ENCODE data around the gene ANAPC10.
"Not testable (repeated sequence)": the region's sequence is repeated elsewhere in the genome, so short reads cannot be mapped to it uniquely, and the experiment has no call there.

Gene ANAPC10

DNA sequence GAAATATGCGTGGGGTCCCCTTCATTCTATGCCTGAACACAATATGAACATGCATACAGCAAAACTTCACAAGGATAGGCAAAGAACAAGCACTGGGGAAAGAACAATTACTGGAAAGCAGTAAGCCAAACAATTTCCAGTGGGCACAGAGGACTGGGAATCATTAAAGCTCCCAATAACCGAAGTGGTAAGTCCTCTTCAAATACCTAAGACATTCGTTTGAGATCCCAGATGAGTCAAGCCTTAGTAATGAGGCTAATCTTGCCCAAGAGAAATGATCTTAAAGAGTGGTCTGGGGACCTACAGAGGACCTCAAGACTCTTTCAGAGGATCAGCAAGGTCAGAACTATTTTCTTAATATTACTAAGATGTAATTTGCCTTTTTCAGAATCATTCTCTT lies 28.6 kb downstream of the ANAPC10 start:
- no peak for DNase-seq

DNA sequence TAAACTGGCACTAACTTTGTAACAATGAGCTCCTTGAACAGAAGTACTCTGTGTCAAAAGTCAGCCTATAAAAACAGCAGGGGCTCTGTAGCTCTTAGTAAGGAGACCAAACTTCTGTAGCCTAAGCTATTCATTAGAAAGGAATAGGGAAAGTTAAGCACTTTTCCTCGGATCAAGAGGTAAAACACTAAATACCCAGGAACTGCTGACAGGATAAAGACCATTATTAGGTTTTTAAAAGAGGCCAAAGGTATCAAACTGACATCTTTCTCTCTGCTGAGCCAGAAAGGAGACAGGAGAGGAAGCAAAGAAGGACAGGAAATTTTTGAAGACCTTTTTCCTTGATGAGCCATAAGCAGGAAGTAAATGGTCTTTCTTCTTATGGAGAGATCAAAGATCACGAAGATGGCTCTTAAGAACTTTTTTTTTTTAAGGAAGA lies 31.9 kb downstream of the ANAPC10 start:
- DNase-seq = no peak

DNA sequence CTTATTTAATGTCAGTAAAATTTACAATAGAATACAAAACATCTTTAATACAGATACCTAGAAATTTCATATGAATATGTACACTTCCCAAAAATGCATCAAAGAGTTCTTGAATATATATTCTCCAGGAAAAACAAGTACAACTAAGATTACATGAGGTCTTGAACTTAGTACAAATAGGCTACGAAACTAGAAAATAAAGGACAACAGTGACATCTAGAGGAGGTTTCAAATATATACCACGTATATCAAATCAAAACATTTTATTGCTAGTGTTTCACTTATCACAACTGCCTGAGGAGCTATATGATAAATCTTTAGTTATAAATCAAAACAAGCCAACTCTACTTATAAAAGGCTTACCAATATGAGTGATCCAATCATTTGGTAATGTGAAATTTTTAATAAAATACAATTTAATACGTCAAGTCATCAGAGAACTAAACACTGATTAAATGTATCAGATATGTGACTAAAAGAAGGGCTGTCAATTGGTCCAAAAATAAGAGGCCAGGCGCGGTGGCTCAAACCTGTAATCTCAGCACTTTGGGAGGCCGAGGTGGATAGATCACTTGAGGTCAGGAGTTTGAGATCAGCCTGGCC lies 36.6 kb downstream of the ANAPC10 start:
- DNase-seq = no peak

DNA sequence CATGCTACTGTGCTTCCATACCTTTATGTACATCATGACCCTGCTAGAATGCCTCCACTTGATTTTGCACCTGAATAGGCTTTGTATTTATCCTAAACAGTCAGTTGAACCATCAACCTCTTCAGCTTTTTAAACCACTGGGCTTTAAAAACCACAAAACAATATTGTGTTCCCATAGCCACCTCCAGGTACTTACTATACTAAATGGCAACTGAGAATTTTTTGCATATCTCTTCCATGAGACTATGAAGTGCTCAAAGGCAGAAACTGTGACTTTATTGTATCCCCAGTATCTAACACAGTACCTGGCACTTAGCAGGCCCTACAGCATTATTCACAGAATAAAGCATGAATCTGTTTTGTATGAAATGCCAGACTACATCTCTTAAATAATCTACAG lies 39.7 kb downstream of the ANAPC10 start:
- no peak for DNase-seq

DNA sequence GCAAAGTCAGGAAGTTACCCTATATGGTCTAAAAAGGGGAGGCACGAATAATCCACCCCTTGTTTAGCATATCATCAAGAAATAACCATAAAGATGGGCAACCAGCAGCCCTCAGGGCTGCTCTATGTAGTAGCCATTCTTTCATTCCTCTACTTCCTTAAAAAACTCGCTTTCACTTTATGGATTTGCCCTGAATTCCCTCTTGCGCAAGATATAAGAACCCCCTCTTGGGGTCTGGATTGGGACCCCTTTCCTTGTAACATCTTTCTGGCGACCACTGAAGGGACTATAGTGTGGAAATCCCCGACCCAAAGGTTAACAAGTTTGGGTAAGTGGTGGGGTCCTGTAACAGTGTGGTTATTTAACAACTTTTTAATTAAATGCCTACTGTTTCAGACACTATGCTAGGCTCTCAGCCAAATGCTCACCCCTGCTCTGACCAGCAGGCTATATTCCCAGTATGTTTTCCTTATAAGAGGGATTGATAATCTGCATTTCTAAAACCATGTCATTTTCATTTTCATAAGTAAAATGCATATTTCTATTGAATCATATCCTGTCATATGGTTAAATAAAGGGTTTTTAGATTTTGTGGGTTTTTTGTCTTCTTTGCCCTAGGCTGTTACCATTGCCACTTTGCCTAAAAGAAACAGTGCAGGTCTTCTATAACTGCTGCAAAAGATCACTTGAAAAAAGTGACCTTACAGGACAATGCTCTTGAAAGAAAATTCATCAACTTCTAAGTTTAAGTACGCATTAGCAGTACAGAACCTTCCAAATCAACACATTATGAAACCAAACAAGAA lies 41.5 kb downstream of the ANAPC10 start:
- no peak for DNase-seq

DNA sequence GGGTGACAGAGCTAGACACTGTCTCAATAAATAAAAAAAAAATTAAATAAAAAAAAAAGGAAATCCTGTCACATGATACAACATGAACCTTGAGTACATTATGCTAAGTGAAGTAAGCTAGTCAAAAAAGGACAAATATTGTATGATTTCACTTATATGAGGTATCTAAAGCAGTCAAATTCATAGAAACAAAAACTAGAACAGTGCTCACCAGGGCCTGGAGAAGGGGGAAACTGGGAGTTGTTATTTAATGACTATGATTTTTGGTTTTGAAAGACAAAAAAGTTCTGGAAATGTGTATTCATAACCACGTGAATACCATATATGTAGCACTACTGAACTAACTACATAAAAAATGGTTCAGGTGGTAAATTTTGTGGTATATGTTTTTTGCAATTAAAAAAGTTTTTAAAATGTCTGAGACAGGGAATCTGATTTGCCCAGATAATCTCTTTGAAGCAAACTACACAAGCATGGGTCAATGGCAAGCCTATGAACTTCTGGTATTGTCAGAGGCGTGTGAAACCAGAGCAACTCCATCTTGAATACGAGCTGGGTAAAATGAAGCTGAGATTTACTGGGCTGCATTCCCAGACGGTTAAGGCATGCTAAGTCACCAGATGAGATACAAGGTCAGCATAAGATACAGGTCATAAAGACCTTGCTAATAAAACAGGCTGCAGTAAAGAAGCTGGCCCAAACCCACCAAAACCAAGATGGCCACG lies 42.3 kb downstream of the ANAPC10 start:
- DNase-seq = no peak

DNA sequence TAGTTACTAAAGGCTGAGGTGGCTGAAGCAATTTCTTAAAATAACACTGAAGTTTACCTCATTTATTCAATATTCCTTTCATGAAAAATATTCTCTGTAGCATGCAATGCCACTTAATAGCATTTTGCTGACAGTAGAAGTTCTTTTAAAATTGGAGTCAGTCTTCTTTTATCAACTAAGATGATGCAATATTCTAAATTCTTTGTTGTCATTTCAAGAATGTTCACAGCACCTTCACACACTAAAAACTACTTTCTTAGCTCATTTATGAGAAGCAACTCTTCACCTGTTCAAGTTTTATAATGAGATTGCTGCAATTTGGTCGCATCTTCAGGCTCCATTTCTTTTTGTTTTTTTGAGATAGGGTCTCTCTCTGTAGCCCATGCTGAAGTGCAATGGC lies 48.8 kb downstream of the ANAPC10 start:
- no peak for DNase-seq

DNA sequence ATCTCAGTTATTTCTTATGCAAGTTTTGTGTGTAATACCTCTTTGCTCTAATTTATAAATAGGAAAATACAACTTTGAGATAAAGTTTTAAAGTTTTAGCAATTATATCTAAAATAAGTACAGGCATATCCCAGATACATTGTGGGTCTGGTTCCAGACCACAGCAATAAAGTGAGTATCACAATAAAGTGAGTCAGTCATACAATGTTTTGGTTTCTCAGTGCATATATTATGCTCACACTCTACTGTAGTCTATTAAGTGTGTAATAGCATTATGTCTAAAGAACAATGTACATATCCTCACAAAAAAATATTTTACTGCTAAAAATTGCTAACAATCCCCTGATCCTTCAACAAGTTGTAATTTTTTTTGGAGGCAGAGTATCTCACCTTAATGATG lies 49.2 kb downstream of the ANAPC10 start:
- no peak for DNase-seq

DNA sequence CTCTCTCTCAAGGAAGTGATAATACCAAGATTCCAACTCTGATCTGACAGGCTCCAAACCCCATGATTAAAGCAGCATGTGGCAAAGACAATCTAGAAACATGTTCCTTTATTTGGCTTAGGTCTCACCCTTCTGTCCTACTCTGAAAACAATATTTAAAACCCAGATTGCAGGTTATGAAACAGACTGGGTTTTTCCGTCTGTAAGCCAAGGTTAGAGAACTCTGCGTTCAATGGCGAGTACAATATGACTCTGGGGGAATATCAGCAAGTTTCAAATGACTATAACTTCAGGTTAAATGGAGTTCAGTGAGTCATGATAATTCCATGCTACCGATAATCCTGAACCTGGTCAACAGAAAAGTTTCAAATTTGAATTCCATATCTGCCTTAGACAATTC lies 50.8 kb downstream of the ANAPC10 start:
- DNase-seq = no peak

DNA sequence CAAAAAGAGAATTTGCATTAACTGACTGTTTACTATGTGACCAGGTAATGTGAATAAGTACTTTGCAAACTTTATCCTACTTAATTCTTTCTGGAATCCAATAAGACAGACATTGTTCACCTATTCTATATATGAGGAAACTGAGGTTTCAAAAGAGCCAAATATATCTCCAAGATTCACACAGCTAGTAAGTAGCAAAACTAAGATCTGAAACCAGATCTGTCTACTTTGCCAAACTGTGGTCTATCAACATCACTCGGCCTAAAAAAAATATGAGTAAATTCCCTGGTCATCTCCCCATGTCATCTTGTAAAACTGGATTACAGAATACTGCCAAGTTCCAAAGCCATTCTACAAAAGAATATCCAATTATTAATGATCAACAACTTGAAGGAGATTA lies 52.8 kb downstream of the ANAPC10 start:
- DNase-seq = no peak

DNA sequence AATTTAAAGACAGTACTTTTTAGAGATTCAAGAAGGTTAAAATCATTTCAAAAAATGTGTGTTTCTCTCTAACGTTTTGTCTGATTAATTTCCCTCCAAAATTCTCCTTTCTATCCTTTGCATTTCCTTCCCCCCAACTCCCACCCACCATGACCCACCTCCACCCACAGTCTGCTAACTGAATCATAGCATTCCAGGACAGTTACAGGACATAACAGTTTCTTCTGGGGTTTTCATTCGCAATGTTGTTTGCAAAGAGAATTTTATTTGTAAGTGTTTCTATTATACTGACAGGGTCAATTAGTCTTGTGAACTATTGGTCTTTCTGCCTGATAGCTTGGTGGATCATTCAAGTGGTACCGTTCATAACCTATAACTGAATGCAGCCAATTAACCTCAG lies 53.7 kb downstream of the ANAPC10 start:
- no peak for DNase-seq

DNA sequence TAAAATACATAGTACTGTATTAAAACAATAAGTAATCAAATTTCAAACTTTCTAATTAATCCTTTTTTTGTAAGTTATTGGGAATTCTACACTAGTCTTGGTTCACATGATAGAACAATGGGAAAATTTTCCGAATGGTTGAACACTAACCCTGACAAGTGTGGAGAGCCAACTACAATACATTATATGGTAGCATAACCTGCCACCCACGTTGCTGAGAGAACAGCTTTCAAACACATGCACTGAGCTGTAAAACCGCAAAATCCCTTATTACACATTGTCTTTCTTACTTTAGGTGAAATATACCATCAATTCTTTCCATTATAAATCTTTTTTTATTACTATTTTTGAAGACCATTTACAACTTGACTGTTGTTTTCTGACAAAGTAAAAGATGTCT lies 54.7 kb downstream of the ANAPC10 start:
- no peak for DNase-seq

DNA sequence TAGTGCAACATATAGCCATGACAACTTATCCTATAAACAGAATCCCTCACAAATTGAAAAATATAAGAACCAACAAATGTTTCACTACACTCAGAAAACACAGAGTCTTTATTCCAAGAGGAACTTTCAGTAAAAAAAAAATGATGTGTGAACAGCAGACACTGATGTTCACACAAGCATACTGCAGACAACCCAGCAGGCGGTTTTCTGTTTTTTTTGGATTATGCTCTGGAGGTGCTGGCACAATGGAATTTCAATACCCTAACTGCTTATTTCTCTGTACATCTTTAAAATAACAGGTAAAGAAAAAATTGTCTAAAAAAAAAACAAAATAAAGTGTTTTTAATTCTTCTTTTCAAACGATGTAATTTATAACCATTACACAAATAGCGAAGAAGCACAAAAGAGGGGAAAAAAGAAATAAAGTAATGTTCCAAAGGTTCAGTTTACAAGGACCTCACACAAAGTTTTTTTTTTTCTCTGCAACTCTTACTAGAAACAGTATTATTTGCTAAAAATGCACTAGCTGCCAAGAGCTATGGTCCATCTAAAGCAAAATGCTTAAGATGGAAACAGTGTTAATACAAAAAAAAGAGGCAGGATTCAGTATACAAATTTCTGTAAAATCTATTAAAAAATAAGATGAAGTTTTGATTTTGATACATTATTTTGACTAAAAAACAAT lies 55.3 kb downstream of the ANAPC10 start:
- no peak for DNase-seq

DNA sequence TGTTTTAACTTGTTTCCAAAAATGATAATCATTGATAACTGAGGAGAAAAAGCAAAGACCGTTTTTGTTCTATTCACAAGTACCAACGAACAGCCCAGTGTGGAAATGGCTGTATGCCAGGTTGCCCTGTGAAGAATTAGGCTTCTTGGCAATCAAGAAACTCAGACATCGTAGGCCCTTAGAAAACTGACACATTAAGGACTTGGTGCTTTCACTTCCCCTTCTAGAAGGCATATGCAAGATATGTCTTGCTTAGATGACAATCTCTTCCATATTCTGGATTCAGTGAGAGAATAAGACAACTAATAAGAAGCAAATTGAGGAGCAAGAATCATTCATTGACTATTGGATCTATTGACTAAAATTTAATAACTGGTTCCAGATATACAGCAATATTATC lies 56.6 kb downstream of the ANAPC10 start:
- DNase-seq = no peak

DNA sequence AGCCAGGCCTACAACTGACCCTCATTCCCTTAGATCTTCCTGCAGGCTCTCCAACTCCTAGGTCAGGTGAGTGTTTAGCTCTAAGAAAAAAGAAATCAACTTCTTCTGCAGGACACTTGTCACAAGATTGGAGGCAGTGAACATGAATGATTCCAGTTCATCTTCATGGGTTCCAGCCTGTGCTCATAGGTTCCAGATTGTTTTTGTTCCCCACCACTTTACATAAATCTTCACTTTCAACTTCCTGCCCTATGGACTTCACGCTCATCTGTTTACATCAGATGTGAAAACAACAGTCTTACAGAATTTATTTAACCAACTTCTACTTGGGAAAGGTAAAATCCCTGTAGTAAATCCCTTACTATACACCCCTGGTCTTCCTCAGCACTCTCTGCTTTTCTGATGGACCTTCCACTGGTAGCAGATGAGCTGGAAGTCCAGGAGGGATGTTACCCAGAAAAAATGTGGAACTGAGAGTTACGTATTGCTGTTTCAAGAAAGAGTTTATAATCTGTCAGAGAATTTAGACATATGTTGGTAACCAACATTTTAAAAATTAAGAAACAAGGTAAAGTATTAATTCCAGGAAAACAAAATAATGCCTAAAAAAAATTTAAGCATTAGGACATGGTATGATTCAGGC lies 62.4 kb downstream of the ANAPC10 start:
- no peak for DNase-seq

DNA sequence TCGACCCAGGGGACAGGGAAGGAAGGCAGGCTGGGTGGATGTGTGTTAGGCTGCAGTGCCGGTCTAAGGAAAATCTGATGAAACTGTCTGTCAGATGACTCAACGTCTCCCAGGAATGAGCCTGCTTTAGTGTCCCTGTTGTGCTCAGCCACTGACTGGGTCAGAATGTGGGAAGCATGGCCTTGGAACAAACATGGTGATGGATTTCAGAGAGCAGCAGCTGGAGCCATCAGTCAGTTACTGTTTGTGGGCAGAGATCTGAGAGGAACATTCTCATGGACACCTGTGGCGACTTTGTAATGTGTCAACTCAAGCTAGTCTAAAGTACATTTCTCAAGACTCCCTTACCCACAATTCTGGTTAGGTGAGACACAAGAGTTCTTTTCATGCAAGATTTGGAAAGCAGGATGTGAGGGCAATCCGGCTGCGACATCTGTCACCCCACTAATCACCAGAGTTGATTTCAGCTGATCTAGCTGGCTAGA lies 63.2 kb downstream of the ANAPC10 start:
- no peak for DNase-seq

DNA sequence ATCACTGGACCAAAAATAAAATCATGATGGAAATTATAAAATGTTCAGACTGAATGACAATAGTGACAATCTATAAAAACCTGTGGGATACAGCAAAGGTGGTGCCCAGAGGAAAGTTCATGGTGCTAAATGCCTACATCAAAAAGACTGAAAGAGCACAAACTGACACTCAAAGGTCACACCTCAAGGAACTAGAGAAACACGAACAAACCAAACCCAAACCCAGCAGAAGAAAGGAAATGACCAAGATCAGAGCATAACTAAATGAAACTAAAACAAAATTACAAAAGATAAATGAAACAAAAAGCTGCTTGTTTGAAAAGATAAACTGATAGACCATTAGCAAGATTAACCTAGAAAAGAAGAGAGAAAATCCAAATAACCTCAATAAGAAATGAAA lies 78.7 kb downstream of the ANAPC10 start:
- DNase-seq = no peak

DNA sequence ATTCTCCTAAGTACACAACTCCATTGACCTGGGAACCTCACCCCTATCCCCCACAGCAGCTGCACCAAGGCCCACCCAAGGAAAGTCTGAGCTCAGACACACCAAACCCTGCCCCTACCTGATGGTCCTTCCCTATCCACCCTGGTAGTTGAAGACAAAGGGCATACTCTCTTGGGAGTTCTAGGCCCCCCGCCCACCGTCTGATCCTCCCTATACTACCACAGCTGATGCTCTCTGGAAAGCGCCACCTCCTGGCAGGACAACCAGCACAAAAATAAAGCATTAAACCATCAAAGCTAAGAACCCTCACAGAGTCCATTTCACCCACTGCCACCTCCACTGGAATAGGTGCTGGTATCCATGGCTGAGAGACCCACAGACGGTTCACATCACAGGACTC lies 83.6 kb downstream of the ANAPC10 start:
- no peak for DNase-seq

DNA sequence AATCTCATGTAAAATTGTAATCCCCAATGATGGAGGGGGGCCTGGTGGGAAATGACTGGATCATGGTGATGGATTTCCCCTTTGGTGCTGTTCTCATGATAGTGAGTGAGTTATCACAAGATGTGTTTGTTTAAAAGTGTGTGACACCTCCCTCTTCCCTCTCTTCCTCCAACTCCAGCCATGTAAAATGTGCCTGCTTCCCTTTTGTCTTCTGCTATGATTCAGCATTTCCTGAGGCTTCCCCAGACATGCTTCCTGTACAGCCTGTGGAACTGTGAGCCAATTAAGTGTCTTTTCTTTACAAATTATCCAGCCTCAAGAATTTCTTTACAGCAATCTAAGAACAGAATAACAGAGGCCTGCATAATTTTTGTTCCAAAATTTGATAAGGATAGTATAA lies 85.2 kb downstream of the ANAPC10 start:
- DNase-seq = no peak

DNA sequence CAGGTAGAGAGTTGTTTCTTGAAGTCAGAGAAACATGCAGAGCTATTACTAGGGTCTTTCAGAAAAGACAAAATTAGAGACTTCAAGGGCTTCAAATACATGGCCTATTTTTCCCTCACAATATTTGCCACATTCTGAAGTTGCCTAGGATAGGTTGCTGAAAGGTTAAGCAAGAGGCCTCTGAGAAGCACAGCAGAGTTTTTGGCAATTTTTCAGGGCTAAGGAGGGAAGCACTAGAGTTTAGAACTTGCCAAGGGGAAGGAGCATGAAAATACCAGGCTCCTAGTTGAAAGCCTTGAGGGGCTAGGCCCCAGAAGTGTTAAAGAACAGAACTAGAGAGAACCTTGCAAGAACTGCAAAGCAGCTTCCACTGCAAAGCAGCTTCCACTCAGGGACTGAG lies 86.4 kb downstream of the ANAPC10 start:
- DNase-seq = no peak

DNA sequence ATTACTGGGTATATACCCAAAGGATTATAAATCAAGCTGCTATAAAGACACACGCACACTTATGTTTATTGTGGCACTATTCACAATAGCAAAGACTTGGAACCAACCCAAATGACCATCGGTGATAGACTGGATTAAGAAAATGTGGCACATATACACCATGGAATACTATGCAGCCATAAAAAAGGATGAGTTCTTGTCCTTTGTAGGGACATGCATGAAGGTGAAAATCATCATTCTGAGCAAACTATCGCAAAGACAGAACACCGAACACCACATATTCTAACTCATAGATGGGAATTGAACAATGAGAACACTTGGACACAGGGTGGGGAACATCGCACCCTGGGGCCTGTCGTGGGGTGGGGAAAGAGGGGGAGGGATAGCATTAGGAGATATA lies 87.7 kb downstream of the ANAPC10 start:
- DNase-seq = not testable (repeated sequence)

DNA sequence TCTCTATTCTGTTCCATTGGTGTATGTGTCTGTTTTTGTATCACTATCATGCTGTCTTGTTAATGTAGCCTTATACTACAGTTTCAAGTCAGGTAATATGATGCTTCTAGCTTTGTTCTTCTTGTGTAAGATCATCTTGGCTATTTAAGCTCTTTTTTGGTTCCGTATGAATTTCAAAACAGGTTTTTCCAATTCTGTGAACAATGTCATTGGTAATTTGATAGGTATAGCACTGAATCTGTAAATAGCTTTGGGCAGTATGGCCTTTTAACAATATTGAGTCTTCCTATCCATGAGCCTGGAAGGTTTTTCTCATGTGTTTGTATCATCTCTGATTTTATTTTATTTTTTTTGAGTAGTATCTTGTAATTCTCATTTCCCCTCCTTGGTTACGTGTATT lies 94.3 kb downstream of the ANAPC10 start:
- DNase-seq = no peak

DNA sequence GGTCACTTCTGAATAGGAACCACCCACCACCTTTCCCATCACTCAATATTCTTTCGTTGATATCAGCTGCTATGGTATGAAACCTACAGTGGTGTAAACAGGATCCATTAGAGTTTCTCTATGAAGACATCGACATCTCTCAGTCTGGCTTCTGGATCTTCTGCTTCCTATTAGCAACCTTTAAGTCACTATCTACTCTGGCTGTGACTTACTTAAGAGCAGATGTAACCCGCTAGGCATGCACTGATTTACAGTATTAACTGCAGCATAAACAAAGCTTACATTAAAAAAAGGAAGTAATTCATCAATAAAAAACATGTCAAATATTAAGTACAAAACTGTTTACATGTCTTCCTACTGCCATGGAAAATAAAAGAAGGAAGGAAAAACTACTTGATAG lies 96.4 kb downstream of the ANAPC10 start:
- no peak for DNase-seq
